Jurkat, Clone E6-1 (cell line): ENCODE results near the gene TPSB2. TPM values are rescaled to one million over a fixed set of nuclear protein-coding genes. Genes with fewer than 3 reads are reported as not detected.
"Not testable (repeated sequence)": the region's sequence is repeated elsewhere in the genome, so short reads cannot be mapped to it uniquely, and the experiment has no call there.

Experiments
- DNase-seq: peaks from one replicate; pipeline ENCODE4 v3.0.0-alpha.2; 2011; ENCODE audit warnings: low read depth, low spot score
- H3K4me3 ChIP-seq: 2 replicates; pipeline ENCODE4 v1.5.1; 2011; ENCODE audit warnings: mild to moderate bottlenecking, low read length, control low read depth, moderate library complexity
- polyA plus RNA-seq: library from polyadenylated mRNA; unstranded; fragments of >200 nt; gene quantifications from one replicate; pipeline ENCODE4 v1.2.1, GENCODE V29; 2012; ENCODE audit warnings: missing spikeins; ENCODE audit not compliant: insufficient read length, insufficient read depth

Gene TPSB2
- polyA plus RNA-seq, result not detected

DNA sequence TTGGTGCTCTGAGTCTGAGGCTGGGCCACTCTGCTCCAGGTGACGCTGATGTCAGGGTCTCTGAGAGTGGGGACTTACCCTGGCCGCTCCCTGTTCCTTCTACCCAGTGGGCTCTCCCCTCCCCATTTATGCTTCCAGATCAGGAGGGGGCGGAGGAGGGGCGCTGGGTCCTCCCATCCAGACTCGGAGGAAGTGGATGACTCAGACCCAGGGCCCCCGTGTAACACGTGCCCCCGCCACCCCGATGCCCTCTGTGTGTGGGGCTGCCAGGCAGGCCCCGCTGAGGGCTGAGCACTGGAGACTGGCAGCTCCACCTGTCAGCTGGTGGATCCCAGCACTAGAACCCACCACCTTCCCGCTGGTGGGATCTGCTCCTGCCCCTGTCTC is at the start of gene TPSB2:
Gene TPSB2 (minus strand): TSS at position 101 of the 387 bp plus-strand sequence. CDS start 233 bp downstream, outside the sequence.
- H3K4me3 ChIP-seq, DNase-seq: not testable (repeated sequence)

DNA sequence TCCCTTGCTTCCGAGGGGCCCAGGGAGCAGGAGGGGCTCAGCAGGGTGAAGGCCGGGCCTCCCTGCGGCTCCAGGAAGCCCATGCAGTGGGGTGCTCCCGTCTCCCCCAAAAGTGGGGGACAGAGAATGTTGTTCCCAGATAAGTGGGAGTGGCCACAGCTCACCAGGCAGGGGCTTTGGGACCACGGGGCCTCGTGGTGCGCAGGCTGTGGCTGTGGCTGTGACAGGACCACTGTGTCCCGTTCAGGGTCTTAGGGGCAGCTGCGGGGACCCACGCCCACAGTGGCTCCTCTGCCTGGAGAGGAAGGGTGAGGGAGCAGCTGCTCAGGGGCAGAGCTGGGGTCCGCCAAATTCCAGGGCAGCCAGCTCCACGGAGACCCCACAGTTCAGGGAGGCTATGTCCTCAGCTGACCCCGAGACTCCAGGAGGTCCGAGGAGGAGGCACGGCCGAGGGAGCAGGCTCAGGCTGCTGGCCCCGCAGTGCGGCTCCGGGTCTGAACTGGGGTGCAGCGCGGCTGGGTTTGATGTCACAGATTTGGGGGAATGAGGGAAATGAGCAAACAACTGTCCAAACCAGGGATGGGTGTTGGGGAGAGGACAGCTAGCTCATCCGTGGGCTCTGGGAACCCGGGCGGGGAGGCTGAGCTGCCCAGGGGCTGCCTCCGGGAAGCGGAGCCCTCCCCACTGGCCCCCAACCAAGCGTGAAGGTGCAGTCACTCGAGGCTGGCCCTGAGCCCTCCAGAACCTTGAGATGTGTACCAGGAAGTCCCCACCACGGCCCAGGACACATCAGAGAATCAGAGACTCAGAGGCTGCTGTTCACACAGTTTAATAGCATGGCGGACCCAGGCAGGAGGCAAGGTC is 49.3 kb upstream of the TPSB2 start:
- DNase-seq, result no peak

DNA sequence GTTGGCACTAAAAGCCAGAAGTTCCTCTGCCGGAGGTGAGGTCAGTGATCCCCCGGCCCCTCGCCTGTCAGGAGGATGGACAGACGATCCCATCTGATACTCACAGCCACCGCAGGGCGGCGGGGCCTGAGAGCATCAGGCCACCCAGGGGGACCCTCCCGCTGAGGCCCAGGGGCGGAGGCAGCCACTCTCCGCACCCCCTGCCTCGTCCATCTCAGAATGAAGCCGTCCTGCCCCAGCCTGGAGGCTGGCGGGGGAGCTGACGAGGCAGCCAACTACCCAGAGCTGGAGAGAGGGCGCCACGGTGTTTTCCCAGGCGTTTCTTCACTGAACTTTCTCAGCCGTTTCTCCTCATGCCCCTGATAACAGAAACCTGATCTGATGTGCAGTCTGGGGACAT is 48.5 kb upstream of the TPSB2 start:
- no peak overlapping the region for H3K4me3 ChIP-seq
- no peak for DNase-seq

More for the DNA sequence above, 49.3 kb upstream of the TPSB2 start:
- H3K4me3 ChIP-seq, result no peak overlapping the region

DNA sequence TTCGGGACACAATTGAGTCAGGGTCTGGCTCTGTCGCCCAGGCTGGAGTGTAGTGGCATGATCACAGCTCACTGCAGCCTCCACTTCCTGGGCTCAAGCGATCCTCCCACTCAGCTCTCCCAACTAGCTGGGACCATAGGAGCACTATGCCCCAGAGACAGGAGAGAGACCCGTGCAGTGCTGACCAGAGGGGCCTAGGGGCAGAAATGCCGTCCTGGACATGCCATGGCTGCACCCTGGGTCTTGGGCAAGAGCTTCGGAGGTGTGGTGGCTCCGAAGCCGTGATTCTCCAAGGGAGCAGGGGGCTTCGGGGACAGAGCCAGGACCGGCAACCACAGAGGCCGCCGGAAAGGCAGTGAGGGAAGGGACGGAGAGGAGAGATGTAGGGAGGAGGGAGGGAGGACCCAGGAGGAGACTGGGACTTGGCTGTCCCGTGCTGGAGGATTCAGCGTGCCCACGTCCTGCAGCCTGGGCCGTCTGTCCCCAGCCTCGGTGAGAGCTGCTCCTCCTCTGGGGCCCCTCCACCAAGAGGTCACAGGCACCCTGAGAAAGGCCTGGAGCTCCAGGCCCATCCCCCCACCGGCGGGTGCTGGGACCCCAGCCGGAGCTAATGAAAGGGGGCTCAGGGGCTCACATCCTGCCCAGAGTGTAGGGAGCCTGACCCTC is 47.8 kb upstream of the TPSB2 start:
- H3K4me3 ChIP-seq, result no peak overlapping the region
- no peak for DNase-seq

DNA sequence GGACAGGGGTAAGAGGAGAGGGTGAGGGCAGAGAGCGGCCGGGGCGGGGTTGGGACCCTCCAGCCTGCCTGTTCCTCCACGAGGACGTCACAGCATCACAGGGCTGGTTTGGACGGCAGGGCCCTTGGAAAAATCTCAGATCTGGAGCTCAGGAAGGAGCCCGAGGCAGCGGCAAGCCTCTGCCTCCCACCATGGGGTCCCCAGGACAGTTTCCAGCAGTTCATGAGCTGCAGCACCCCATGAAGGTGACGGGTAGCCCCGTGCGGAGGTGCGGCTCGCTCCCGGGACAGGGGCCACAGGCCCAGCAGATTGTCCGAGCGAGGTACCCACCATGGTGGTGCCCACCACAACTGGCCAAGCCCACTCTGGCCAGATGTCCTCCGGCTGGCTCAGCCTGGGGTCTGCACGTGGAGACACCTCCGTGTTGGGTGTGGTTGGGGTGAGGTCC is 47.2 kb upstream of the TPSB2 start:
- no peak overlapping the region for H3K4me3 ChIP-seq
- DNase-seq, result no peak

DNA sequence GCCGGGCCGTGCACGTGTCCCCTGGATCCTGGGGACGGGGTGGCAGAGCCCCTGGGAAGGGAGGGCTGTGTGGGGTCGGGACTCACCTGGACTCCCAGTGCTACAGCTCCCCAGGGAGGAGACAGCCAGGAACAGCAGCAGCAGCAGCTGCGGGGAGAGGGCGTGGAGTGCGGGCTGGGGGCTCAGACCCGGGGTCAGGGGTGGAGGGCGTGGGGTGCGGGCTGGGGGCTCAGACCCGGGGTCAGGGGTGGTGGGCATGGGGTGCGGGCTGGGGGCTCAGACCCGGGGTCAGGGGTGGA is 46.5 kb upstream of the TPSB2 start:
- DNase-seq, result no peak
- no peak overlapping the region for H3K4me3 ChIP-seq

DNA sequence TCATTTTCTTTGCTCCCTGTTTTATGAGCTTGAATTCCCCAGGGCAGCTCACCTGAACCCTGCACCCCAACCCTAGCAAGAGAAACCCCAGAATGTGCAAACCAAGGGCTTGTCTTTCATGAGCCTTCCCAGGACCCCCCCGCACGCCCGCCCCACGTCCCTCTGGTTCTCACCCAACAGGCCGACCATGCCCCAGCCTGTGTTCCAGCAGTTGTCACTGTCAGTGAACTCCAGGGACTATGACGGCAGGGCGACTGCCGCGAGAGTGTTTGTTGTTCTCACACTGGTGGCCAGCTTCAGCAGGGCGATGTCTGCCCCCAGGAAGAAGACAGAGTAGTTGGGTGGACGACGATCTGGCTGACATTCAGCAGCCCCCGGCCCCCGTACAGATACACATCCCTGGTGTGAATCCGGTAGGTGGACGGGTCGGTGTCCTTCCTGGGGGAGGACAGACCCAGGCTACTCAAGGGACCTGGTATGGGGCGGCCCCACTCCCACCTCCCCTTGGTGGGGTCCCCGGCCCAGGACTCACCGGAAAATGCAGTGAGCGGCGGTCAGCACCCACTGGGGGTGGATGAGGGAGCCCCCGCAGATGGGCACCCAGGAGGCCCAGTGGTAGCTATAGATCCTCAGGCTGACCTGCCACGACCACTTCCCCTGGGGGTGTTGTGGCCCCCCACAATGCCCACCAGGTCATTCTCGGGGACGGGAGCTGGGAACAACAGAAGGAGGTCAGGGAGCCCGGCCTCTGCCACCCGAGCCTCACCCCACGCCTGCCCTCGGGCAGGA is 46.0 kb upstream of the TPSB2 start:
- H3K4me3 ChIP-seq, result no peak overlapping the region
- no peak for DNase-seq

DNA sequence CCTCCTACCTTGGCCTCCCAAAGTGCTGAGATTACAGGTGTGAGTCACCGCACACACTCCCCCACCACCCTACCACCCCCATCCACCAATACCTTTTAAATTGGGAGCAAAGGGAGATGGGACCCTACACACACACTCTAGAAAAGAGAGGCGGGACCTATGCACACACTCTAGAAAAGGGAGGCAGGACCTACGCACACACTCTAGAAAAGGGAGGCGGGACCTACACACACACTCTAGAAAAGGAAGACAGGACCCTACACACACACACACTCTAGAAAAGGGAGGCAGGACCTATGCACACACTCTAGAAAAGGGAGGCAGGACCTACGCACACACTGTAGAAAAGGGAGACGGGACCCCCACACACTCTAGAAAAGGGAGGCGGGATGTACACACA is 44.8 kb upstream of the TPSB2 start:
- no peak overlapping the region for H3K4me3 ChIP-seq
- no peak for DNase-seq

DNA sequence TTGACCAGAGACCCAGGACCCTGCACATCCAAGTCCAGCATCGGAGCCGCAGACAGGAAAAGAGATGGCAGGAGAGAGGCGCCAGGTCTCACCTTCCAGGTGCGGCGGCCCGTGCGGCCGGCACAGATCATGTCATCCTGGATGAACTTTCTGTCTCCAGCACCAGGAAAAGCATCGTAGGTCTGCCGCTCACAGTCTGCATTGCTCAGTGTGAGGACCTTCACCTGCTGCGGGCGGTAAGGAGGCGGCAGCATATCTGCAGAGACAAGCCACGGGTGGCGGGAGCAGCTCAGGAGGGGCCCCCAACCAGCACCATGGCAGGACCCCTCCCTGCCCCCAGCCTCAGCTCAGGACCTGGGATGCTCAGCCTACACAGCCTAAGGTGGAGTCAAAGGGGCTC is 43.8 kb upstream of the TPSB2 start:
- no peak for DNase-seq
- H3K4me3 ChIP-seq, result no peak overlapping the region

DNA sequence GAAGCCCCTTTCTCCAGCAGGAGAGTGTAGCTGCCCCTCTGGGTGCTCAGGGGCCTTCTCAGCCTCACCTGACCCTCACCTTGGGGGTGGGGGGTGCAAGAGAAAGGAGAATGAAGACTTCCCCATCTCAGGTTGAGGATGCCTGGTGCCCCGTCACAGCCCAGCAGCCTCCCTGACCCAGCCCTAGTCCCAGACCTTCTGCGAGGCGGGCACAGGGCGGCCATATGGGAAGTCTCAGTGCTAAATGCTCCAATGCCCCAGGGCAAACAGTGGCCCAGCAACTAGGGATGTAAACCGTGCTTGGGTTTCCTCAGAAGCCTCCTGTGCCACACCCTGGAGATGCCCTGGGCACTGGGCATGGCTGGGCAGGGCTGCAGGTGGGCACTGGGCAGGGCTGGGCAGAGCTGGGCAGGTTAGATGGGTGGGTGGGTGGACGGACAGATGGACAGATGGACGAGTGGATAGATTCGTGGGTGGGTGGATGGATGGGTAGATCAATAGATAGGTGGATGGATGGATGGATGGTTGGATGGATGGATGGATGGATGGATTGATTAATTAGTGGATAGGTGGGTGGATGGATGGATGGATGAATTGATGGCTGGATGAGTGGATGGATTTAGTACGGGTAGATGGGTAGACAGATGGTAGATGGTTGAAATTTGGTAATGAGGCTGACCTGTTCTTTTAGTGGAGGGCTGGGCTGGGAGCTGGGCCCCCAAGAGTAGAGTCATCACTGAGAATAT is 42.6 kb upstream of the TPSB2 start:
- no peak for DNase-seq
- H3K4me3 ChIP-seq, result no peak overlapping the region

DNA sequence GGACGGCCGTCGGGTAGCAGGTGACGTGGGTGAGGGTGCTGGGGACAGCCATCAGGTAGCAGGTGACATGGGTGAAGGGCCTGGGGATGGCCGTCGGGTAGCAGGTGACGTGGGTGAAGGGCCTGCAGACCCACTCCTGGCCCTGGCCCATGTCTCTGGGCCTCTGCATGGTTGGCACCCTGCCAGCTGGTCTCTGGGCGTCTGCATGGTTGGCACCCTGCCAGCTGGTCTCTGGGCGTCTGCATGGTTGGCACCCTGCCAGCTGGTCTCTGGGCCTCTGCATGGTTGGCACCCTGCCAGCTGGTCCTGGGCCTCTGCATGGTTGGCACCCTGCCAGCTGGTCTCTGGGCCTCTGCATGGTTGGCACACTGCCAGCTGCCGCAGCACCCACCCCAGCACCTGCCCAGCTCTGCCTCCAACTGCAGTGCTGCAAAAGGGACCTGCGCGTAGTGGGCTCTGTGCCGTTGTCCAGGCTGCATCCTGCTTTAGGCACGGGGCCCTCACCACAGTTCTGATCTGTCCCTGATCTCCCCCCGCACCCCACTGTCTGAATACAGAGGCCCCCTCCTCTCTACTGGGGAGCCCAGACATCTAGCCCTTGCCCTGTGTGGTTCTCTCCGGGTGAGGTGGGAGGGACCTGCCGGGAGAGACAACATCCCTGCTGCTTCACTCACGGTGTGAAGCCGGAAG is 41.9 kb upstream of the TPSB2 start:
- DNase-seq, result peak; percentile 18
- H3K4me3 ChIP-seq, result not testable (repeated sequence)

DNA sequence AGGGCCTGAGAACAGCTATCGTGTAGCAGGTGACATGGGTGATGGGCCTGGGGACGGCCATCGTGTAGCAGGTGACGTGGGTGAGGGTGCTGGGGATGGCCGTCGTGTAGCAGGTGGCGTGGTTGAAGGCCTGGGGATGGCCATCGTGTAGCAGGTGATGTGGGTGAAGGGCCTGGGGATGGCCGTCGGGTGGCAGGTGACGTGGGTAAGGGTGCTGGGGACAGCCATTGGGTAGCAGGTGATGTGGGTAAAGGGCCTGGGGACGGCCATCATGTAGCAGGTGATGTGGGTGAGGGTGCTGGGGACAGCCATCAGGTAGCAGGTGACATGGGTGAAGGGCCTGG is 41.4 kb upstream of the TPSB2 start:
- DNase-seq, result no peak
- H3K4me3 ChIP-seq, result no peak overlapping the region

DNA sequence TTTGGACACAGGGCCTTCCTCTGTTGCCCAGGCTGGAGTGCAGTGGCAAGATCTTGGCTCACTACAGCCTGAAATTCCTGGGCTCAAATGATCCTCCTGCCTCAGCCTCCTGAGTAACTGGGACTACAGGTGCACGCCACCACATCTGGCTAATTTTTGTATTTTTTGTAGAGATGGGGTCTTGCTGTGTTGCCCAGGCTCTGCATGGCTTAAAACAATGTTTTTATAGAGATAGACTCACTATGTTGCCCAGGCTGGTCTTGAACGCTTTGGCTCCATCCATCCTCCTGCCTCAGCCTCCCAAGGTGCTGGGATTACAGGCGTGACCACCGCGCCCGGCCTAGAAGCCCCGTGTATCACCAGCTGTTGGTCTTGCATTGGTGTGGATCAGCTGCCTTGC is 39.4 kb upstream of the TPSB2 start:
- H3K4me3 ChIP-seq, DNase-seq: not testable (repeated sequence)

DNA sequence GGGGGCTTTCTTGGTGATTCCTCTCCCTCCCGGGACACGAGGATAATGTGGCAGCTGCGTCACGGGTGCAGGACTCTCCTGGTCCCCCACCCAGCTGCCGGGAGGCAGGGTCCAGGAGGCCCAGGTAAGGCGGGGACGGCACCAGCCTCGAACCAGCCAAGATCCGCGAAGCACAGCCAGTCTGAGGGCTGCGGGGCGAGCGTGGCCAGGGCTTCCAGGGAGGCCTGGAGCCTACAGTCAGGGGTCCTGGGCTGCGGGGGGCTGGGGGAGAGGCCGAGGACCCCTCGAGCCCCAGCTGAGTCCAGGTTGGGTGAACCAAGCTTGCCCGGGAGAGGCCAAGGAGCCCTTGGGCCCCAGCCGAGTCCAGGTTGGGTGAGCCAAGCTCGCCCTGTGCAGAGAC is 35.8 kb upstream of the TPSB2 start:
- DNase-seq, result no peak
- H3K4me3 ChIP-seq, result no peak overlapping the region

DNA sequence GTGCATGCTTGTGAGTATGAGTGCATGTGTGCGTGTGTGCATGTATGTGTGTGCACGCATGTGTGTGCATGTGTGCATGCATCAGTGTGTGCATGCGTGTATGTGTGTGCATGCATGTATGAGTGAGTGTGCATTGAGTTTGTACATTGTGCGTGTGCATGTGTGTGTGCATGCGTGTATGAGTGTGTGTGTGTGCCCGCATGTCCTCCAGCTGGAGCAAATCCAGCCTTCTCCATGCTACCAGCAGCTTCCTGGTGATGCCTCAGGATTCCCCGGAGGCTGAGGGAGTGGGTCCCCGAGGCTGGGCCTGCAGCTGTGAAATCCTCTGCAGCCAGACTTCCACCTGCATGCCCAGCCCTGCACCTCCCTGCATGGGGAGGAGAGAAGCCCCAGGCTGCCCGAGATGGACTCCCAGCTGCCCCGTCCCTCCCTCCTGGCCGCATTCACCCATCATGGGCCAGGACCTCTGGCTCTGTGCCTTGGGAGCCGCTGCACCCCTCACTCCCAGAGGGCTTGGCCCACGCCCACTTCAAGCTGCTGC is 35.2 kb upstream of the TPSB2 start:
- H3K4me3 ChIP-seq, result no peak overlapping the region
- DNase-seq, result no peak

DNA sequence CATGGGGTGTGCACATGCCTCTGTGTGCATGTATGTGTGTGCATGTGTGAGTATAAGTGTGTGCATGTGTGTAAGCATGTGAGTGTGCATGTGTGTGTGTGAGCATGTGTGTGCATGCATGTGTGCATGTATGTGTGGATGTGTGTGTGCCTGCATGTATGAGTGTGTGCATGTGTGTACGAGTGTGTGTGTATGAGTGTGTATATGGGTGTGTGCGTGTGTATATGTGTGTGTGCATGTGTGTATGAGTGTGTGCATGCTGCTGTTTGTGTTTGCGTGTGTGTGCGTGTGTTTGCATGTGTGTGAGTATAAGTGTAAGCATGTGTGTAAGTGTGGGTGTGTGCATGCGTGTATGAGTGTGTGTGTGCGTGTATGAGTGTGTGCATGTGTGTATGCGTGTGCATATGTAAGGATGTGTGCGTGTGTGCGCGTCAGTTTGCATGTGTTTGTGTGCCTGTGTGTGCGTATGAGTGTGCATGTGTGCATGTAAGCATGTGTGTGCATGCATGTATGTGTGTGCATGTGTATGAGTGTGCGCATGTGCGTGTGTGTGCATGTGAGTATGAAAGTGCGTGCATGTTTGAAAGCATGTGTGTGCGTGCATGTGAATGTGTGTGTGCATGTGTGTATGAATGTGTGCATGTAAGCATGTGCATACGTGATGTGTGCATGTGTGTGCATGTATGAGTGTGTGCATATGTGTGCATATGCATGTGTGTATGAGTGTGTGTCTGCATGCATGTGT is 34.5 kb upstream of the TPSB2 start:
- no peak overlapping the region for H3K4me3 ChIP-seq
- no peak for DNase-seq

DNA sequence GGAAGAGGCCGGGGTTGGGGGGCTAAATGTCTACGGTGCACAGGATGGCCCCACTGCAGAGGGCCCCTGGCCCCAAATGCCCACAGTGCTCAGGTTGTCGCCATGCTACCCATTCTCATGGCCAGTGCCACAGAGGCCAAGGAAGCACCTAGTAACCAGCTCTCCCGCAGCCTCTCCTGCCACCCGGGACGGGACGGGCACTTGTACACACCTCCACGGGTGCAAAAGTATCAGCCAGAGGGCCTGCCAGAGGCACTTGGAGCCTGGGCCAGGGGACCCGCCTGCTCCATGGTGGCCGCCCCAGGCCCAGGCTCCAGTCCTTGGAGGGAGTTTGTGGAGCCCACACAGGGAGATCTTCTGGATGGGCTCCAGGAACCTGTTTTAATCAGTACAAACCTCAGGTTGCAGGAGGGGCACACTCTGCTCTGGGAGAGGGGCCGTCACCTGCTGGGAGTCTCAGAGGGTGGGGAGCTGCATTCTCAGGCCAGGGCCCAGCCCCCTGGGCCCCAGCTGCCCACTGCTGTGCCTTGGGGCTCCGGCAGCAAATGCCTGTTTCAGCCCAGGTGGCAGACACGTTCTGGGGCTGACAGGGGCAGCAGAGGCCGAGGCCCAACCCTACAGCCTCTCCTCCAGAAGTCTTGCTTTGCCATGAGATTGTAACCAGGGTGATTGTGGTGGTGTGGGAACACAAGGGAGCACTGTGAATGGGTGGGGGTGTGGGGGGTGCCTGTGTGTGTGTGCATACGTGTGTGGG is 33.8 kb upstream of the TPSB2 start:
- no peak overlapping the region for H3K4me3 ChIP-seq
- DNase-seq, result no peak
